ENCODE results near the gene GALNT1. TPM values are rescaled to one million over a fixed set of nuclear protein-coding genes. Genes with fewer than 3 reads are reported as not detected.

The GALNT1 gene
- total RNA-seq, 1 experiment from 2014 or later, result 54.7 TPM

- Histone ChIP-seq H3K36me3 (ENCODE audit: control insufficient read depth in 1 of 2, insufficient read depth in 2 of 2, low read length in 2 of 2) (no peaks in the 10 kb centered on the region), H3K9me2 (ENCODE audit: insufficient read depth) (no peaks in the 10 kb centered on the region), H4K20me1 (ENCODE audit: insufficient read depth) (no peaks in the 10 kb centered on the region), H2AFZ (ENCODE audit: low read depth, low read length, poor library complexity, severe bottlenecking) (no peak overlapping the region), H3K9ac (ENCODE audit: low read length) (no peak overlapping the region), H3K27ac (ENCODE audit: low read depth, low read length) (no peak overlapping the region), H3K4me1 (ENCODE audit: control insufficient read depth in 1 of 2, insufficient read depth in 2 of 2, low read length in 2 of 2) (no peaks in the 10 kb centered on the region), H3K4me2 (ENCODE audit: low read length) (no peak overlapping the region), H3K9me3 (ENCODE audit: control insufficient read depth in 1 of 2, insufficient read depth in 1 of 2, low read depth in 1 of 2, low read length in 2 of 2) (no peaks in the 10 kb centered on the region), H3K27me3 (ENCODE audit: insufficient read depth, low read length) (no peaks in the 10 kb centered on the region), H3K79me2 (ENCODE audit: insufficient read depth, low read length) (no peaks in the 10 kb centered on the region), H3K4me3 (replicated peaks in 1 of 2; ENCODE audit: low read depth in 1 of 2, low read length in 2 of 2) (no peak overlapping the region)
- ChIA-PET RAD21 (ENCODE audit: low non-redundant PET in 1 of 2, low total read pairs in 2 of 2, uncharacterized antibody in 2 of 2, unreplicated experiment in 2 of 2) (no interaction called here), CTCF (no interaction called here), POLR2A (no interaction called here)
- ATAC-seq (no peak), DNase-seq (ENCODE audit: low read depth, low spot score) (no peak)
- no TSS peak for BruUV-seq (replicated peaks)
- TF ChIP-seq ZNF274 (IDR thresholded peaks at IDR 0.05; ENCODE audit: low read depth, low read length) (no peak), ATF3 (IDR thresholded peaks at IDR 0.05) (no peak), POLR2AphosphoS5 (IDR thresholded peaks at IDR 0.05; ENCODE audit: low read depth, low read length) (no peak), SP1 (IDR thresholded peaks at IDR 0.05; ENCODE audit: low read depth) (no peak)
- intact Hi-C loops (cut with micrococcal nuclease), result no loop called here
Measured at GRCh38 chr18:35732636-35733035, 151.1 kb downstream of the GALNT1 start.

DNA sequence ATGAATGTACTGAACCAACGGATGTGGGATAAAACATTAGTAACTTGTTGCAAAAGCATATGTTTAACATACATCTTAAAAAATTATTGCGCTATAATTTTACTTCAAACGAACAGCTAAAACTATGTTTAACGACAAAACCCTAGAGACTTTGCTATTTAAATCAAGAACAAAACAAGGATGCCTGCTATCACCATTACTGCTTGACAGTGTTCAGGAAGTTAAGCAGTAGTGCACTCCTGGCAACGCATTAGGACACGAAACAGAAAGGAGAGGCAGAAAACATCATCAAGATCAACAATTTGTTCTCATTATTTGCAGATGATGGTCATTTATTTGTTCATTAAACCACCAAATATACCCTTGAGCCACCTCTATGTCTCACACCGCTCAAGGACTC, 151.9 kb downstream of the GALNT1 start:
- H3K9ac ChIP-seq (ENCODE audit: low read length), result no peak overlapping the region
- POLR2A ChIA-PET, result no interaction called here
- H3K27me3 ChIP-seq (ENCODE audit: insufficient read depth, low read length), result no peaks in the 10 kb centered on the region
- H3K36me3 ChIP-seq (ENCODE audit: control insufficient read depth in 1 of 2, insufficient read depth in 2 of 2, low read length in 2 of 2), result no peaks in the 10 kb centered on the region
- BruUV-seq (replicated peaks), result no TSS peak
- H3K9me2 ChIP-seq (ENCODE audit: insufficient read depth), result no peaks in the 10 kb centered on the region
- intact Hi-C loops (cut with micrococcal nuclease), result no loop called here
- H3K9me3 ChIP-seq (ENCODE audit: control insufficient read depth in 1 of 2, insufficient read depth in 1 of 2, low read depth in 1 of 2, low read length in 2 of 2), result no peaks in the 10 kb centered on the region
- RAD21 ChIA-PET (ENCODE audit: low non-redundant PET in 1 of 2, low total read pairs in 2 of 2, uncharacterized antibody in 2 of 2, unreplicated experiment in 2 of 2), result no interaction called here
- no peak overlapping the region for H3K27ac ChIP-seq (ENCODE audit: low read depth, low read length)
- no peaks in the 10 kb centered on the region for H4K20me1 ChIP-seq (ENCODE audit: insufficient read depth)
- no peaks in the 10 kb centered on the region for H3K79me2 ChIP-seq (ENCODE audit: insufficient read depth, low read length)
- H2AFZ ChIP-seq (ENCODE audit: low read depth, low read length, poor library complexity, severe bottlenecking), result no peak overlapping the region
- no peak for ATAC-seq
- DNase-seq (ENCODE audit: low read depth, low spot score), result no peak
- H3K4me3 ChIP-seq (replicated peaks in 1 of 2; ENCODE audit: low read depth in 1 of 2, low read length in 2 of 2), result no peak overlapping the region
- CTCF ChIA-PET, result no interaction called here
- H3K4me1 ChIP-seq (ENCODE audit: control insufficient read depth in 1 of 2, insufficient read depth in 2 of 2, low read length in 2 of 2), result no peaks in the 10 kb centered on the region
- H3K4me2 ChIP-seq (ENCODE audit: low read length), result no peak overlapping the region
- TF ChIP-seq SIN3A (IDR thresholded peaks at IDR 0.05; ENCODE audit: low read depth) (no peak), TCF7L2 (IDR thresholded peaks at IDR 0.05; ENCODE audit: borderline replicate concordance, extremely low read depth, insufficient read depth, insufficient read length) (no peak), ZBTB33 (IDR thresholded peaks at IDR 0.05; ENCODE audit: extremely low read depth, insufficient replicate concordance, low read length) (no peak), POLR2A (IDR thresholded peaks at IDR 0.05; ENCODE audit: borderline replicate concordance, extremely low read depth, insufficient read depth, insufficient read length) (no peak), RAD21 (IDR thresholded peaks at IDR 0.05; ENCODE audit: low read depth) (no peak), ZNF274 (IDR thresholded peaks at IDR 0.05; ENCODE audit: low read depth, low read length) (no peak), POLR2AphosphoS5 (IDR thresholded peaks at IDR 0.05; ENCODE audit: low read depth, low read length) (no peak), JUND (IDR thresholded peaks at IDR 0.05) (no peak), EGR1 (IDR thresholded peaks at IDR 0.05; ENCODE audit: low read depth) (no peak), CBX3 (IDR thresholded peaks at IDR 0.05; ENCODE audit: low read depth) (no peak), ZFX (IDR thresholded peaks at IDR 0.05) (no peak), YY1 (IDR thresholded peaks at IDR 0.05; ENCODE audit: extremely low read depth, insufficient replicate concordance, low read depth, low read length) (no peak), EZH2phosphoT487 (IDR thresholded peaks at IDR 0.05; ENCODE audit: borderline replicate concordance) (no peak), CEBPB (IDR thresholded peaks at IDR 0.05; ENCODE audit: low read depth) (no peak), ELF1 (IDR thresholded peaks at IDR 0.05; ENCODE audit: borderline replicate concordance, low read depth) (no peak)
- TF ChIP-seq, protein P1, sequence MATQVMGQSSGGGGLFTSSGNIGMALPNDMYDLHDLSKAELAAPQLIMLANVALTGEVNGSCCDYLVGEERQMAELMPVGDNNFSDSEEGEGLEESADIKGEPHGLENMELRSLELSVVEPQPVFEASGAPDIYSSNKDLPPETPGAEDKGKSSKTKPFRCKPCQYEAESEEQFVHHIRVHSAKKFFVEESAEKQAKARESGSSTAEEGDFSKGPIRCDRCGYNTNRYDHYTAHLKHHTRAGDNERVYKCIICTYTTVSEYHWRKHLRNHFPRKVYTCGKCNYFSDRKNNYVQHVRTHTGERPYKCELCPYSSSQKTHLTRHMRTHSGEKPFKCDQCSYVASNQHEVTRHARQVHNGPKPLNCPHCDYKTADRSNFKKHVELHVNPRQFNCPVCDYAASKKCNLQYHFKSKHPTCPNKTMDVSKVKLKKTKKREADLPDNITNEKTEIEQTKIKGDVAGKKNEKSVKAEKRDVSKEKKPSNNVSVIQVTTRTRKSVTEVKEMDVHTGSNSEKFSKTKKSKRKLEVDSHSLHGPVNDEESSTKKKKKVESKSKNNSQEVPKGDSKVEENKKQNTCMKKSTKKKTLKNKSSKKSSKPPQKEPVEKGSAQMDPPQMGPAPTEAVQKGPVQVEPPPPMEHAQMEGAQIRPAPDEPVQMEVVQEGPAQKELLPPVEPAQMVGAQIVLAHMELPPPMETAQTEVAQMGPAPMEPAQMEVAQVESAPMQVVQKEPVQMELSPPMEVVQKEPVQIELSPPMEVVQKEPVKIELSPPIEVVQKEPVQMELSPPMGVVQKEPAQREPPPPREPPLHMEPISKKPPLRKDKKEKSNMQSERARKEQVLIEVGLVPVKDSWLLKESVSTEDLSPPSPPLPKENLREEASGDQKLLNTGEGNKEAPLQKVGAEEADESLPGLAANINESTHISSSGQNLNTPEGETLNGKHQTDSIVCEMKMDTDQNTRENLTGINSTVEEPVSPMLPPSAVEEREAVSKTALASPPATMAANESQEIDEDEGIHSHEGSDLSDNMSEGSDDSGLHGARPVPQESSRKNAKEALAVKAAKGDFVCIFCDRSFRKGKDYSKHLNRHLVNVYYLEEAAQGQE (IDR thresholded peaks at IDR 0.05; ENCODE audit: low read depth), result no peak
